Ramos (cell line): Measurements from ENCODE around the gene RICTOR.
"Not testable (repeated sequence)": the region's sequence is repeated elsewhere in the genome, so short reads cannot be mapped to it uniquely, and the experiment has no call there.

Source experiments
- in situ Hi-C: fragments of 300-500 bp; cut with MboI; formaldehyde crosslinking; loops from one replicate; pipeline ENCODE4 v1.14.3; 2022; ENCODE audit warnings: low sequenced_read_pairs; ENCODE audit not compliant: unreplicated experiment

RICTOR gene

GRCh38 chr5:39062530-39062929, 11.7 kb downstream of the RICTOR start:
- in situ Hi-C loops: no loop called here

GRCh38 chr5:39062104-39062503, 12.1 kb downstream of the RICTOR start:
- in situ Hi-C loops: no loop called here

GRCh38 chr5:39059064-39059463, 15.1 kb downstream of the RICTOR start:
- in situ Hi-C loops: no loop called here

- in situ Hi-C loops: no loop called here
These were observed 15.8 kb downstream of the RICTOR start for GRCh38 chr5:39058178-39058921.

DNA sequence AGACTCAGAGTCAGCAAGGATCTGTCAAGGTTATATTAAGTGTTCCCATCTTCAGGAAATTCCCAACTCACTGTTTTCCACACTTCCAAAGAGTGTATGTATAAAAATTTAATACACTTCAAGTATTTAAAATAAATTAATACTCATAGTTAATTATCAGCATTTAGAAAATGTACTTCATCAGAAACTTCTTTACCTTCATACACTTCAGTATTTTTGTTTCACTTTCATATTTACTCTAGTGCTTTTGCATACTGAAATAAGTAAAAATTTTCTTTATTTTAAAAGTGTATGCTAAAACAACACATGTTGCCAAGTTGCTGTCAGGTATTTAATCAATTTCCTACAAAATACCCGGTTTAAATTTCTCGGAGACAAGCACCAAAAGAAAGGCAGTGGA, 16.5 kb downstream of the RICTOR start:
- in situ Hi-C loops: no loop called here

DNA sequence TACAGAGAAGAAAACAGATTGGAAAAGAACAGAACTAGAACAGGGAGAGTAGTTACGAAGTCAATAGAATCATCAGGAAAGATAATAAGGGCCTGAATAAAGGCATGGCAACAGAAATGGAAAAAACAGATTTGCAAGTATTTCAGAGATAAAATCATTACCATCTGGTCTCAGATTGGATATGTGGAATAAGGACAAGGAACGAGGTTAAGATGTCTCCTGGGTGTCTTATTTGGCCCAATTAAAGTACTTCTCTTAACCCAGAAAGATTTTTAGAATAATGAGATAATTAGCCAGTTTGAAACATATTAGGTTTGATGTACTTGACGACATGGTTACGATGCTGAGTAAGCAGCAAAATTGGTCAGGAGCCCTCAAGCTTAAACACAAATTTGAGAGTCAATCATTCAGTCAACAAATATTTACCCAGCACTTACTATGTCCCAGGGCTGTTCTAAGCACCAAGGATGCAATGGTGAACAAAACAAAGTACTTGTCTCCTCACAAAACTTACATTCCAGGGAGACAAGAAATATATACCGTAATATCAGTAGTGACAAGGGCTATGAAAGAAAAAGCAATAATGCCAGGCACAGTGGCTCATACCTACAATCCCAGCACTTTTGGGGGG, 18.3 kb downstream of the RICTOR start:
- in situ Hi-C loops: no loop called here

- in situ Hi-C loops: no loop called here
These were observed 19.0 kb downstream of the RICTOR start for GRCh38 chr5:39055027-39055767.

DNA sequence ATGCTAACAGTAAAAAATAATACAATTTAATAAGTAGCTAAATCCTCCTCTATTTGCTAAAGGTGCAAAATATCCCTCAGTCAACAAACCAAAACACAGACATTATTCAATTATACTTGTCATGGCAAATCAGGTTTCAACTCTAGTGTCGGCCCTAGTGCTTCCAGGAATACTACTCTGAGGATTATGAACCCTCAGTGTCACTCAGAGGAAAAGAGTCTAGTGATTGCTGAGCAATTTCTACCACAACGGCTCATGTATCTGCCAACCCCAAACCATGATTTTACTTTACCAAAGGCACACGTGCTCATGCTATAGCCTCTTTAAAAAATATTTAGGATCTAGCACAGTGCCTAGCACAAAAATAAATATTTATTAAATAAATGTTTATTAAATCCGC, 21.0 kb downstream of the RICTOR start:
- in situ Hi-C loops: no loop called here

DNA sequence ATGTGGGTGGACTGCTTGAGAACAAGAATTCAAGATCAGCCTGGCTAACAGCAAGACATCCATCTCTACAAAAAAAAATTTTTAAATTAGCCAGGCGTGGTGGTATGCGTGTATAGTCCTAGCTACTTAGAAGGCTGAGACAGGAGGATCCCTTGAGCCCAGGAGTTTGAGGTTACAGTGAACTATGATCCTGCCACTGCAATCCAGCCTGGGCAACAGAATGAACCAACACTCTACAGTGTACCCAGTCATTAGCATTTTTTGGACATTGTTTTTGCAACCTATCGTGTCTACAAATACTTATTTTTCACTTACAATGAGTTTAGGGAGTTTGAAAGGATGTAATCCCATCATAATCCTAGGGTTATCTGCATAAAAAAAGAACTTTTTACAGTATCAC, 22.1 kb downstream of the RICTOR start:
- in situ Hi-C loops: no loop called here

- in situ Hi-C loops: no loop called here
These were observed 24.9 kb downstream of the RICTOR start for GRCh38 chr5:39049315-39049714.

DNA sequence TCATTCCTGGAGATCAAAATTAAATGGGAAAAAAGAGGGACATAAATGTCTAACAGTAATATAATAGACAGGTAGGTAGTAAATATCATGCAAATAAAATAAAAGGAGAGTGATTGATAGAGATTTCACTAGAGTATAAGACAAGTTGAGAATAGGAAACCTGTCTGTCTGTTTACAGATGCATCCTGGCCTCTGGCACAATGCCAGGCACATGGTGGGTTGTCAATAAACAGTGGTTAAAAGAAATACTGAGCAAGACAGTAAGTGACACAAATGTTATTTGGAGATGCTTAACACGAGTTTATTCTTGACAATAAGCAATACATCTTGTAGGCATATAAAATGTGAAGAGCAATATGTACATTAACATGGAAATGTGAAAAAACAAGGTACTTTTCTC, 33.3 kb downstream of the RICTOR start:
- in situ Hi-C loops: no loop called here

GRCh38 chr5:39034493-39034892, 39.7 kb downstream of the RICTOR start:
- in situ Hi-C loops: not testable (repeated sequence)

GRCh38 chr5:39031041-39031440, 43.2 kb downstream of the RICTOR start:
- in situ Hi-C loops: no loop called here

DNA sequence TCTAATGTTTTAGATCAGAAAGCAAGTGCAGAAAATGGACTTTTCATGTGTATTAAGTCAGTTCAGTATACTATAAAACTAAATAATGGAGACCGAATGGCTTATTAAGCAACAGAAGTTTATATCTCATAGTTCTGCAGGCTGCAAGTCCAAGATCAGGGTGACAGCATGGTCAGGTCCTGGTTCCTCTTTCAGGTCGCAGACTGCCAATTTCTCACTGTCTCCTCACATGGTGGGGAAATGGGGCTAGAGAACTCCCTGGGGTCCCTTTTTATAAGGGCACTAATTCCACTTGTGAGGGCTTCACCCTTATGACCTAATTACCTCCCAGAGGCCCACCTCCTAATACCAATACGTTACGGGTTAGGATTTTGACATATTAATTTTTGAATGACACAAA, 48.7 kb downstream of the RICTOR start:
- in situ Hi-C loops: no loop called here

- in situ Hi-C loops: no loop called here
These were observed 49.3 kb downstream of the RICTOR start for GRCh38 chr5:39024884-39025283.

DNA sequence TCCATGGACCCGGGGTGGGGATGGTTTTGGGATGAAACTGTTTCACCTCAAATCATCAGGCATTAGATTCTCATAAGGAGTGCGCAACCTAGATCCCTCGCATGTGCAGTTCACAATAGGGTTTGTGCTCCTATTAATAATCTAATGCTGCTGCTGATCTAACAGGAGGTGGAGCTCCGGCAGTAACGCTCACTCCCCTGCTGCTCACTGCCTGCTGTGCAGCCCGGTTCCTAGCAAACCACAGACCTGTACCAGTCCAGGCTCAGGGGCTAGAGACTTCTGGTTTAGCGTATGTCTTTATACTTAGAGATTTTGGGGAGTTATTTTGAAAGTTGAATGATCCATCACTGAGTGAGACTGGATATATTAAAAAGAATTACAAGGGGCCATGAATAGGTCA, 50.2 kb downstream of the RICTOR start:
- in situ Hi-C loops: no loop called here

DNA sequence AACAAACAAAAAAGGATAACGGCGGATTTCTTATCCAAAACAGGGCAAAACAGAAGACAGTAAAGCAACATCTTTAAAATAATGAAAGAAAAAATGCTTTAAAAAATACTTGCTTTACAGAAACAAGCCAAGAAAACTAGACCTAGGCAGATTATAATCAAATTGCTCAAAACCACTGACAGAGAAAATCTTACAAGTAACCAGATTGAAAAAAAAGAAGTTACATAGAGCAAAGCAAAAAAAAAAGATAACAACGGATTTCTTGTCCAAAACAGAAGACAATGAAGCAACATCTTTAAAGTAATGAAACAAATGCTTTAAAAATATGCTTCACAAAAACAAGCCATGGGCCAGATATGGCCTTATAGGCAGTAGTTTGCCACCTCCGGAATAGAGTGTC, 51.1 kb downstream of the RICTOR start:
- in situ Hi-C loops: no loop called here

DNA sequence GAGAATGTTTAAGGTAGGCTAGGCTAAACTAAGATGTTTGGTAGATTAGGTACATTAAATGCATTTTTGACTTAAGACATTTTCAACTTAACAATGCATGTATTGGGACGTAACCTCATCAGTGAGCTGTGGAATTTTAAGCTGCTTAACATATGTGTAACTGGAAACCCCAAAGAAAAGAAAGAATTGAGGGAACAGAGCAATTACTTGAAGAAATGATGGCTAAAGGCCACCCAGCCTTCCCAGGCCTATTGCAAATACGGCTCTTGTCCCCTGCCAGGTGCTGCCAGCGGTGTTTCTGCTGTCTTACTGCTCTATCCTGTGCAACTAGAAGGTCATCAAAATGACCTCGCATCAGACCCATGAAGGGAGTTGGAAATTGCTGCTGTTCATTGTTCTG, 52.0 kb downstream of the RICTOR start:
- in situ Hi-C loops: no loop called here

- in situ Hi-C loops: no loop called here
These were observed 52.8 kb downstream of the RICTOR start for GRCh38 chr5:39021413-39021812.

DNA sequence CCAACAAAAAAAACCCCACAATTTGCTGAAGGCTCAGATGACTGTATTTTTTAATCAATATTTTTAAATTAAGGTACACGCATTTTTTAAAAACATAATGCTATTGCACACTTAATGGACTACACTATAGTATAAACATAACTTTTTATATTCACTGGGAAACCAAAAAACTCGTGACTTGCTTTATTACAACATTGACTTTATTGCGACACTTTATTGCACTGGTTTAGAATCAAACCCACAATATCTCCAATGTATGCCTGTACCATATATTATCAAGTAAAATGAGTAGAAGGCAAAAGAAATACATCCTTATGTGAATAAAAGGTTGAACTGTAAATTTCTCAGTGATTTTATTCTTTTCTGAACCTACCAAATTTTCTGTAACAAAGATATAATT, 53.7 kb downstream of the RICTOR start:
- in situ Hi-C loops: no loop called here

DNA sequence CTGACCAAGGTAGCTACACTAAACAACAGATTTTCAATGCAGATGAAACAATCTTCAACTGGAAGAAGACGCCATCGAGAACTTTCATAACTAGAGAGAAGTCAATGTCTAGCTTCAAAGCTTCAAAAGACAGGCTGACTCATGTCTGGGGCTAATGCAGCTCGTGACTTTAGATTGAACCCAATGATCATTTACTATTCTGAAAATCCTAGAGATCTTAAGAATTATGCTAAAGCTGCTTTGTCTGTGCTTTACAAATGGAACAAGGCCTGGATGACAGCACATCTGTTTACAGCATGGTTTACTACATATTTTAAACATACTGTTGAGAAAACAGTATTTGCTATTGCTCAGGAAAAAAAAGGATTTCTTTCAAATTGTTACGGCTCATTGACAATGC, 54.9 kb downstream of the RICTOR start:
- in situ Hi-C loops: no loop called here
